GM21717 (cell line): Measurements from ENCODE around the gene FOLR1.
A peak's percentile ranks its signal among the peaks of the same experiment; 100 is the strongest.

Experiments
- ATAC-seq: cut with Tn5 transposase; IDR thresholded peaks from one replicate; pipeline ENCODE4 v1.9.1; 2021; ENCODE audit warnings: mild to moderate bottlenecking, moderate library complexity; ENCODE audit not compliant: unreplicated experiment

The FOLR1 gene

GRCh38 chr11:72222907-72223614 lies 31.1 kb downstream of the FOLR1 start:
- peak; percentile 58 for ATAC-seq

- ATAC-seq = peak; percentile 46
Observed at GRCh38 chr11:72223615-72224563, 31.9 kb downstream of the FOLR1 start.

- no peak for ATAC-seq
Observed at GRCh38 chr11:72224564-72225410, 32.8 kb downstream of the FOLR1 start, which contains the start of gene INPPL1. INPPL1 (plus strand) TSS chr11:72224767; CDS start chr11:72224985, 218 bp downstream.

GRCh38 chr11:72225411-72225951 lies 33.5 kb downstream of the FOLR1 start:
- no peak for ATAC-seq

- ATAC-seq = no peak
Observed at GRCh38 chr11:72226701-72227100, 34.8 kb downstream of the FOLR1 start.

GRCh38 chr11:72227316-72228228 lies 35.6 kb downstream of the FOLR1 start:
- ATAC-seq = no peak

GRCh38 chr11:72228229-72228843 lies 36.4 kb downstream of the FOLR1 start:
- ATAC-seq = no peak

GRCh38 chr11:72228844-72229231 lies 36.9 kb downstream of the FOLR1 start:
- no peak for ATAC-seq

- no peak for ATAC-seq
Observed at GRCh38 chr11:72229336-72229924, 37.5 kb downstream of the FOLR1 start.

- ATAC-seq = no peak
Observed at GRCh38 chr11:72229925-72230763, 38.2 kb downstream of the FOLR1 start.

- ATAC-seq = no peak
Observed at GRCh38 chr11:72230764-72231365, 38.9 kb downstream of the FOLR1 start.

GRCh38 chr11:72231396-72232259 lies 39.7 kb downstream of the FOLR1 start:
- ATAC-seq = no peak

- no peak for ATAC-seq
Observed at GRCh38 chr11:72232260-72233055, 40.5 kb downstream of the FOLR1 start.

- no peak for ATAC-seq
Observed at GRCh38 chr11:72233056-72233772, 41.3 kb downstream of the FOLR1 start.
